CD4-positive, alpha-beta T cell treated with Interferon gamma for 1 hour (primary cell): ENCODE results near the gene NBAS.

Experiments used
- DNase-seq: peaks from one replicate; pipeline ENCODE4 v3.0.0-alpha.2; 2020

NBAS gene

DNA sequence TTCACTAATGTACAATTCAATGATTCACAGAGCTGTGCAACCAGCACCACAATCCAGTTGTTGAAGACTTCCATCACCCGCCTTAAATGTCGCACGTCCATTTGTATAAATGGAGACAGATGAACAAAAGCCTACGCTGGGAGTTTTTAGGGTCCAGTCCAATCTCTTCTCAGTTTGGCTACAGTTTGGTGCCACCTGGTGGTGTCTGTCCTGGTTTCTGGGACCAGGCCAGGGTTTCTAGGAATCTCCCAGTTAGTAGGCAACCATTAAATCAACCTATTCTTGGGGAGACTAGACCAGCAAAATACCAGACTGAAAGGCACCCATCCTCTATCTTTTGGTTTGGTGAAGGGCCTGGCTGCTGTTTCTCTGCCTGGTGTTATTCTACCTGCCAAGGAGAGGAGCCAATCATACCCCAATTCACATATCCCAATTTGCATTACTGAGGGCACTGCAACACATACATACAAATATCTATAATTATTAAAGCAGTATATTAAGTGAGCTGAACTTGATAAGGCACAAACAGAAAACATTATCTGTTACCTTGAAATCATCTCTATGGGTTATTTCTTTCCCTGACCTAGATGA is 27.3 kb upstream of the NBAS start:
- DNase-seq, result no peak

GRCh38 chr2:15584767-15585469 is 23.8 kb upstream of the NBAS start:
- no peak for DNase-seq

DNA sequence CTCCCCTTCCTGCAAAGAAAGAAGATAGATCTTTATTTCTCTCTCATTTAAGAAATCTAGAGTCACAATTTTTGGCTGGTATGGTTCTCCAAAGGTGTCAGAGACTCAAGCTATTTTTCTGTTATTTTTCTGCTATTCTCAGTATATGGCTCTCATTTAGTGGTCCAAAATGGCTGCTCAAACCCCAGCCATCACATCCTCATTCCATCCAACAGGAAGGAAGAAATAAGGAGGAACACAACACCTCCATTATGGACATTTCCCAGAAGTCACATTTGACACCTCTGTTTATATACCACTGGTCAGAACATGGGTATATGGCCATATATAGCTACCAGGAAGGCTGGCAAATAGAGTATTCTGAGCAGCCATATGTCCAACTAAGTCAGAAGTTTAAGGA is 23.2 kb upstream of the NBAS start:
- no peak for DNase-seq

GRCh38 chr2:15583826-15584225 is 22.7 kb upstream of the NBAS start:
- no peak for DNase-seq

GRCh38 chr2:15582710-15583357 is 21.7 kb upstream of the NBAS start:
- DNase-seq, result no peak

DNA sequence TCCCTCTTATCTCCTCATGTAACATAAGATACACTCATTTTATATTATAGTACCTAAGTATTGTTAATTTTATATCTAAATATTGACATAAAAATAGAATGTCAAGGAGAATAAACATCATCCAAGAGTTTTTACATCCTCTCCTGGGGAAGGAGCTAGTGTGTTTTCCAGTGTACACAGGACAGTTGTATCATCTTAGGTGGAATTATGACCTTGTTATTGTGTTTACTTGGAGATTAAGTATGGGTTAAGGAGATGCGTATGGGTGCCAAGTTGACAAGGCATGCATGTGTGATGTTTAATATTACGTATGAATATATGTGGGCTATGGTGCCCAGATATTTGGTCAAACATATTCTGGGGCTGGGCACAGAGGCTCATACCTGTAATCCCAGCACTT is 19.3 kb upstream of the NBAS start:
- DNase-seq, result no peak

- DNase-seq, result no peak
Measured at GRCh38 chr2:15579641-15580040, 18.5 kb upstream of the NBAS start.

- DNase-seq, result peak; percentile 67
Measured at GRCh38 chr2:15577071-15577735, 16.1 kb upstream of the NBAS start.

DNA sequence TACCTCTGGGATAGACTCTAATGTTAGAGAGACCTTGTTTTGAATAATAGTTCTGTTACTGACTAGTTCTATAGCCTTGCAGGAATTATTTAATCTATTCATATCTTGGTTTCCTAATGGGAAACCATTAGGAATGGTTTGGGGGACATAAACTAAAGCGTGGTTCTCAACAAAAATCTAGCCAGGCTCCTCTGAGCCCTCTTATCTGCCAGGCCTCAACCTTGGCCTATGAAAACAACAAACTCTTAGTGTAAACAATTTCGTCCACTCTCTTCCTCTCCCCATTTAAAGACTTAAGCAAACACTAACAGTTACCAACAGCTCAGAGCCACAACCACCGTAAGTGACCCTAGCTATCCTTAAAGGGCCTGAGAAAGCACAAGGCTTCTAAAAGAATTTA is 10.6 kb upstream of the NBAS start:
- no peak for DNase-seq

DNA sequence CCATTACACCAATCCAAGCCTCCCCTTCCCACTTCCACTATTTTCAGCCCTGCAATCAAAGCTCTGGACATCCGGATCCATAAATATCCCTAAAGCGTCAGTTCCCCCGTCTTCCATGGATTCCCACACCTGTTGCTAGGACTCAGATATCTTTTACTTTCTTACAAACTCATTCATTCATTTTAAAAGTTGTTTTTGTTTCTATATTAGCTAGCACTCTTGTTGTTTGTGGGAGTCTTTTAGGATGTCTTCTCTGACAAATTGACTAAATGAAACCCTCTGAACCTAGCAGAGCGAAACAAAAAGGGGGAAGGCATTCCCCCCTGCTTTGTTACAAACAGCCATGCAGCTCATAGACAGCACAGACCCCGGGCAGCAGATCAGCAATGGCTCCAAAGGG is 9.0 kb upstream of the NBAS start:
- DNase-seq, result no peak

DNA sequence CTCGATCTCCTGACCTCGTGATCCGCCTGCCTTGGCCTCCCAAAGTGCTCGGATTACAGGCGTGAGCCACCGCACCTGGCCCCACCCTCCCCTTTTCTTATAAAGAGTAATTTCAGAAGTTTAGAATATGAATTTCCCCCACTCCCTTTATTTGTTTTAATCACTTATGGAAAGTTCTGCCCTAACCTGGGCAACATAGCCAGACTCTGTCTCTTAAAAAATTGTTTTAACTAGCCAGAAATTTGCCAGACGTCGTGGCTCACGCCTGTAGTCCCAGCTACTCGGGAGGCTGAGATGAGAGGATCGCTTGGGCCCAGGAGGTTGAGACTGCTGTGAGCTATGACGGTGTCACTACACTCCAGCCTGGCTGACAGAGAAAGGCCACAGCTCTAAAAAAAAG is 7.7 kb upstream of the NBAS start:
- no peak for DNase-seq

DNA sequence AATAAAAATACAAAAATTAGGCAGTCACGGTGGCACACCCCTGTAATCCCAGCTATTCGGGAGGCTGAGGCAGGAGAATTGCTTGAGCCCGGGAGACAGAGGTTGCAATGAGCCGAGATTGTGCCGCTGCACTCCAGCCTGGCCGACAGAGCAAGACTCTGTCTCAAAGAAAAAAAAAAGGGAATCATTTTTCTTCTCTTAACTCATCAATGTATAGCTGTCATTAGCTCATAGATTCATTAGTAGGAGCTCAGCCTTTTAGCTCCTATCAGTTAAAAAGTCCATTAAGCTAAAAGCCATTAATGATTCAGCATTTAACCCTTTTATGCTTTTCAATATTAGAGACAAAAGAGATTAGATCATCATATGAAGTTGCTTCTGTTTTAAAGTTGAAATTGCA is 5.8 kb upstream of the NBAS start:
- no peak for DNase-seq

- DNase-seq, result no peak
Measured at GRCh38 chr2:15565994-15566671, 5.0 kb upstream of the NBAS start.

- DNase-seq, result no peak
Measured at GRCh38 chr2:15565392-15565791, 4.3 kb upstream of the NBAS start.

- no peak for DNase-seq
Measured at GRCh38 chr2:15563227-15564100, 2.3 kb upstream of the NBAS start.

GRCh38 chr2:15562354-15563031 is 1.4 kb upstream of the NBAS start:
- DNase-seq, result no peak

- DNase-seq, result no peak
Measured at GRCh38 chr2:15561574-15562344, 625 bp upstream of the NBAS start.

DNA sequence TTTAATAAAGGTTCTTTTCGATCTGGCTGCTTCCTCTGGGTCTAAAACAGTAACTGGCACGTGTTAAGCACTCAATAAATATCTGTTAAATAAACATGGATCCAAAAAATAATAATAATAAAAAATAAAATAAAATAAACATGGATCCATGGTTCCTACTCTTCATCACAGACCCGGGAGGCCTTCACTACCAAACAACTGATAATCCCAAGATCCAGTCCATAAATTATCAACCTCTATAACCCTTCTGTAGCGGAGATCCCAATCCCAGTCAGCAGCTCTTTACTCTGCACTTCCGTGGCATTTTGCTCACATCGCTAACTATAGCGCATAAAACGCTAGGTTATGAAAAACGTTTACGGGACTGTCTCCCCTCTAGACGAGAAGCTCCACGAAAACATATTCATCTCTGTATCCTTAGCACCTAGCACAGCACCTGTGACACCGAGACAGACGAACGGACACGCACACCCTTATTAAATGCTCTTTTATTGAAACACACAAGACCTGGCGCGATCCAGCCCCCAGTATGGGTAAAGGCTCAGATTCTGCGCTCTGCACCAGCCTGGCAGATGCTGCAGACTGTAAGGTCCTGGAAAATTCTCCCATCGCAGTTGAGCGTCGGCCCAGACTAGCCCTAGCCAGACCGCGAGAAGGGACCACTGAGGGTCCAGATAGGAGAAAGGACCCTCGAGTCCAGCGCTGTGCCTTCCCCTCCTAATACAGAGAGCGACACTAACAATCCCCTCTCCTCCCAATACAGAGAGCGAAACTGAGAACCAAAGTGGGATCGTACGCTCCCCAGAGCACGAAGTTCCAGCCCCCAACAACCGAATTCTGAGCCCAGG is 770 bp downstream of the NBAS start:
- DNase-seq, result no peak

DNA sequence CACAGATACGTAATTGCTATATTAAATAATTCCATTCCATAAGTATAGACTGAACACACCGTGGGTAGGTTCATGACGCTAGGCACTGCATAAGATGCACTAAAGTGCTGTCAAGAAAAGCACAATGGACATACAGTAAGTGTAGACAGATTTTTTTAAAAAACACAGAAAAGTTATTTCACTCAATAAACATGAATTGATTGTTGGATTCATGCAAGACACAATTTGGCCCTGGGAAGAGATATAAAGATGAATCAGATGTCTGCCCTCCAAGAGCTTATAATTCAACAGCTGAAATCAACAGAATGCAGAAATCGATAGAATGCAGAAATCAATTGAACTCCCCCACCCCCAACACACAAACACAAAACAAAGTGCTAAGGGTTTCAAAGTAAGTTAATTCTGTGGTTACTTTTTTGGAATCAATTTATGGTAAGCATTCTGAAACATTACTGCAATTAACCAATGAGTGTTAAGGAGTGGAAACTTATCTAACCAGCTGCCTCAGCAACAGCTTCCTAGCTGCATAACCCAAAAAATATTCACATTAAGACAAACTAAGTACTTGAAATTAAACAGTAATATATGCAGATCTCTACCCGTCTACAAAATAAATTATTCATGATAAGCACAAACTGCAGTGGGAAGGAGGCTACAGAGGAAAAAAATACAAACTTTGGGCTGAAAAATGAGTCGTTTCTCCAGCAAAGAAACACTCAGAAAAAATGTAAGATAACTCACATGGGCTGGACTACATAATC is 1.6 kb downstream of the NBAS start:
- DNase-seq, result no peak
